NB4 (cell line): ENCODE data around the gene CCDC159.

ENCODE experiments used
- CTCF ChIP-seq: IDR thresholded peaks from one replicate; pipeline ENCODE4 v1.5.1; 2012; ENCODE audit warnings: low read depth, low read length
- MAX ChIP-seq: IDR thresholded peaks from 2 replicates; pipeline ENCODE4 v1.6.1; 2011; ENCODE audit warnings: low read depth, low read length
- MYC ChIP-seq: IDR thresholded peaks from 2 replicates; pipeline ENCODE4 v1.6.1; 2011; ENCODE audit warnings: low read depth, low read length
- POLR2A ChIP-seq: IDR thresholded peaks from 2 replicates; pipeline ENCODE4 v1.6.1; 2011; ENCODE audit warnings: mild to moderate bottlenecking; ENCODE audit not compliant: insufficient read length; ENCODE audit errors: extremely low read depth

DNA sequence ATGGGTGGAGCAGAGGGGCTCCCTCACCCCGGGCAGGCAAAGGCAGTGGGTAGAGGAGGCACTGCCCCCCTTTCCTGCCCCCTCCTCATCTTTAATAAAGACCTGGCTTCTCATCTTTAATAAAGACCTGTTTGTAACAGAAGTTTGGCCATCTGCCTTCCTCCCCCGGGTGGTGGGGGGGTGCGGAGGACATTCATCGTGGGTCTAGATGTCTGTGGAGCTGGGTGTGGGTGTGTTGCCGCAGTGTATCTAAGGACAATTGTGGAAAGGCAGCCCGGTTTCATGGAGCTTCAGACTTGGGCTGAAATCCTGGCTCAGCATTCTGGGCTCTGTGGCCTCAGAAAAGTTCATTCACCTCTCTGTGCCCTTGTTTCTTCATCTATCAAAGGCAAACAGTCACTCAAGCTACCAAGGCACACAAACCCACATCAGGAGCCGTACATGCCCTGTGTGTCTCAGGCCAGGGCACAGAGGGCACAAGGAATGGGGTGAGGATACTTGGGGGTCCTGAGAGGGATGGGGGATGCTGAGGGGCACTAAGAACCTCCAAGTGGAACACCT is 19.3 kb downstream of the CCDC159 start:
- TF ChIP-seq CTCF (no peak), MAX (no peak), POLR2A (no peak), MYC (no peak)
